Epithelial cell of prostate (primary cell): ENCODE measurements around the gene ITCH.

Source experiments
- DNase-seq: peaks from one replicate; pipeline ENCODE4 v3.0.0-alpha.2; 2011; ENCODE audit warnings: low read depth, low spot score
- H3K27ac ChIP-seq: fragments of 450-650 bp; 2 replicates; pipeline ENCODE4 v1.5.1; 2017; ENCODE audit warnings: mild to moderate bottlenecking

ITCH gene

DNA sequence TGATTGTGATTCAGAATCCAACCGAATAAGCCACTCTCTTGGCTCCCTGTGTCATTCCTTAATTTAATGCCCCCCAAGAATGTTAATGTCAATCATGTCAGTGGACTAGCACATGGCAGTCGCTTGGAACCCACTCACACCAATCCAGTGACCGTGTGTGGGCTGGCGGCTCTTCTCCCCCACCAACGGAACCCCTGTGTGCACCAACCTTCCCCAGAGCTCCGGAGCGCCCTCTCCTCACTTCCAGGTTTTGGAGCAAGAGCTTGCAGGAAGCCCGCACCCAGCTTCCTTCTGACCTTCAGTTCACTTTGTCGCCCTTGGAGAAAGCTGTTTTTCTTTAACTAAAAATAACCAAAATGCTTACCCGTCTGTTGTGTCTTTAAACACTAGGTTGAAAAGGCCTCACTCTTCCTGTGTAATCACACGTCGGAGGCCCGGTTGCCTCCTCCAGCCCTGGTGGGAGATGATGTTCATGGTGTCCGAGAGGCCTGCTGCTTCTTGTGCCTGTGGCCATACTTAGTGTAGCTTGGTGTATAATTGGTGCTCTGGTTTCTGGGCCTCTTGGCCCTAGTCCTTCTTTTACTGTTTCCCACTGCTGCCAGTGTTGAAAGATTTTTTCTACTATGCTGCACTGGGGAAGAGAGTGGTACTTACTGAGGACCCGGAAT, 177.7 kb downstream of the ITCH start:
- H3K27ac ChIP-seq: no peak overlapping the region
- DNase-seq: no peak

DNA sequence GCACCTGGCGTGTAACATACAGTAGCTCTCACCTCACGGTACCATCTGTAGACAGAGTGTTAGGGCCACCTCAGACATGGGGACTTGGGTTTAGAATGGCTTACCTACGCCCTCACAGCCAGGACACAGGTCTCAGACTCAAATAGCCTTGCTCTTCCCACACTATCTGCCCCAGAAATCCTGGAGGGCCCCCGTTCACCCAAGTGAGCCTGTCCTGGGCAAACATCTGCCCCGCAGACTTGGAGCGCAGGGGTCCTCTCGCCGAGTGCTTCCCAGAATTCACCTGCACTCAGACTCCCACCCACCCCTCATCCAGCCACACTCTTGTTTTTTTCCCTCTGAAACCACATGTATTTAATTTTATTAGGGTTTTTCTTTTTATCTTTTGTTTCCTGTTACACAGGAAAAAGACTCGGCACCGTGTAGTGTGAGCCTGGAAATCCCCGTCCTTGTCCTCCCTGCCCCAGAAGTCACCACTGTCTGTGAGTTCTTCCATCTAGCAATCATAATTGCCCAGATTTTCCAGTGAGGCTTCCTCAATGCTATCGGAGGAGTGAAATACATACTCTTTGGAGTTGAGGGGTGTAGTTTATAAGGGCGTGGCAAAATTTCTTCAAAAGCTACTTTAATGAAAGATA, 178.3 kb downstream of the ITCH start:
- no peak overlapping the region for H3K27ac ChIP-seq
- DNase-seq: no peak

GRCh38 chr20:34541917-34542316, 178.8 kb downstream of the ITCH start:
- H3K27ac ChIP-seq: no peak overlapping the region
- DNase-seq: no peak

DNA sequence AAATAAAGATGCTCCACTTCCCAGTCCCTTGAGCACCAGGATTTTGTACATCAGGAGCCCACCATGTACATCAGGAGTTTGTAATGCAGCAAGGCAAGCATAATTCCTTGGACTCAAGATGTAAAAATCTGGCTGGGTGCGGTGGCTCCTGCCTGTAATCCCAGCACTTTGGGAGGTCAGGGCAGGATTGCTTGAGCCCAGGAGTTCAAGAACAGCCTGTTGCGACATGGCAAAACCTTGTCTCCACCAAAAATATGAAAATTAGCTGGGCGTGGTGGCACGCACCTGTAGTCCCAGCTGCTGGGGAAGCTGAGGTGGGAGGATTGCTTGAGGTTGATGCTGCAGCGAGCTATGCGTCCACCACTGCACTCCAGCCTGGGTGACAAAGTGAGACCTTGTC, 179.4 kb downstream of the ITCH start:
- no peak overlapping the region for H3K27ac ChIP-seq
- DNase-seq: no peak

GRCh38 chr20:34543463-34544056, 180.5 kb downstream of the ITCH start:
- DNase-seq: no peak
- no peak overlapping the region for H3K27ac ChIP-seq

DNA sequence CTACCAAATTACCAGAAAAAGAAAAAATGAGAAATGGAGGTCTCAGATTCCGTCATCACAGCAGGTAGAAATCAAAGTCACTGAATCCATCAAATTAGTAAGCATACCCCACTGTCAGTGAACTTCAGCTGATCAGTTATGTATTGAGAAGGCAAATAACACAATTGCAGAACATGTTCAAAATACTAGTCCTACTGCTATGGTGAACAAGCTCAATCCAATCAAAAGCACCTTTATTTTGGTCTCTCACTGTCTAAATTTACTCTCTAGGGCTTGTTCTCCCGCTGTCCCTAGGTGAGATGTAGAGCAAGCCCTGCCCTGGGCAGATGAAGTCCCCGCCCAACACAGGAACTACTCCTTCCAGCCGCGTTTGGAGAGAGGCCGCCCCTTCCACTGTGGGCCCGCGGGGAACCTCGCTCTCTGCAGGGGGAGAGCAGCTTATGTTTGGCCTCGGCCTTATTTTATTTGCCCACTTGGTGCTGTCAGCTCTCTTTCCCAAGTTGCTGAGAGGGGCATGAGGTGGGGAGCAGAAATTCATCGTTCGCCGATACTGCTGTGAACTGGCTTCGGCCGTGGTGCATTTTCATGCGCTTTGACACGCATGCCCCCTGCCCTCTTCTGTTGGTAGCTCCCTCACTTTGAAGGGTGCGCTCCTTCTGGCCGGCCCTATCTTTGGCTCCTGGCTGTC, 181.2 kb downstream of the ITCH start:
- no peak overlapping the region for H3K27ac ChIP-seq
- no peak for DNase-seq

DNA sequence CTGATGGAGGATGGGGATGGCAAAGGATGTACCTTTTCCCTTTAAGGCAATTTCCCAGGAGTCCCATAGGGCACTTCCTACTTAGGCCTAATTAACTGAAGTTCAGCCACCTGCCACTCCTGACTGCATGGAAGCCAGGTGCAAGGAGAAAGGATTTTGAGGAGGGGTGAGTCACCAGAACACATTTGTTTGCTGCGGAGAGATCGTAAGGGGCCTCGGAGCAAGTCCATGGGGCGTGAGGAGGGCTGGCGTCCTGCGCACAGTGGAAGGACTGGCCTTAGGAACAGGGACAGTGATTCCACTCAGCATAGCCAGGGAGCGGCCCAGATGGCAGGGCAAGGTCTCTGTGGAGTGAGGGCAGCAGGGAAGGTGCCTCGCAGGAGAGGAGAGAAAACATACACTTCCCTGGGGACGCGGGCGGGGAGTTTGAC, 183.7 kb downstream of the ITCH start:
- H3K27ac ChIP-seq: no peak overlapping the region
- DNase-seq: no peak

DNA sequence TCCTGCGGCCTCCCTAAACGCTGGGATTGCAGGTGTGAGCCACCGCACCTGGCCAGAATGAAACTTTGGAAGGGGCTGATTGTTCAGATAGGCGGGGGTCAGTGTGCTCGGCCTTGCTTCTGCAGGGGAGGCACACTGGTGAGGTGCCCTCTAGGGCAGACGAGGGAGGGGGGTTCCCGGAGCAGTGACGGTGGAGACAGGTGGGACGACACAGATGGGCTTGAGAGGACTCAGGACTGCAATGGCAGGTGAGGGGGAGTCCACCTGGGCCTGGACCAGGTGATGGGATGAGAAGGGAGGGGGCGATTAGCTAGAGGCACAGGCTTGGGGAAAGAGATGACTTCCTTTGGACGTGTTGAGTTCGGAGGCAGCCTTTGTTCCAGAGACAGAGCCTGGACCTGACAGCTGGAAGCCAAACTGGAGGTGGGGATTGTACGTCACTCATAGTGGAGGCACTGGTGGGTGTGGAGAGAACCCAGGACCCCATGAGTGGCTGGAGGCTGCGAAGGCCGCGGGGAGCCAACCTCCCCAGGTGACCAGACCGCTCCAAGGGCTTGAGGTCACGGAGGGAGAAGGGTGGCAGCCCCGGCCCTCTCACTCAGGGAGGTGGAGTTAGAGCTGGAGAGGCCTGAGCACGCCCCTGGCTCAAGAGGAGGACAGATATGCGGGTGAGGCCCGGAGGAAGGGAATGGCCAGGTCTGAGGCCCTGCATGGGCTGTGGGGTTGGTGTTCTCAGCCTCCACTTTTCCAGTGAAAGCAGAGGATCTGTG, 185.0 kb downstream of the ITCH start:
- no peak for DNase-seq
- no peak overlapping the region for H3K27ac ChIP-seq

DNA sequence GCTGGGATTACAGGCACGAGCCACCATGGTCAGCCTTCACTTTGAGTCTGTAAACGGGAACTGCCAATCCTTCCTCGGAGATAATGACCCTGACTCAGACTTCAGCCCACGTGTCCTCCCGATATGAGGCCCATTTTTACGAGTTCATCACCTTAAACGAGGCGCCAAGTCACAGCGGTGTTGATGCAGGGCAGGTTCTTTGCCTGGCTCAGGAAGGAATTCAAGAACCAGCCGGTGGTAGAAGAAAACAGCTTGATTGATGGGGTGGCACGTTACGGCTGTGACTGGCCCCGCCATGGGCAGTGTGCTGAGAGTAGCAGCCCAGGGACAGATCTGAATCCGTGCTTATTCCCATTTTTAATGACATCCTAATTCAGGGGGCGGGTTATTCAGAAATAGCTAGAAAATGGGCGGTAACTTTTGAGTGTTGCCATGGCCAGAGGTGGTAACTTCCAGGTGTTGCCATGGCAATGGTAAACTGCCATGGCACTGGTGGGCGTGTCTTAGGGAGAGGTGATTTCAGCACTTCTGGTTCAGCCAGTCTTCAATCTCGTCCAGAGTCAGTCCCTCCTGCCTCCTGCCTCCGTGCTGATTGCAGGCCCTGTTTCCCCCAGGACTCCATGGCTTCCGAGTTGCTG, 186.3 kb downstream of the ITCH start:
- no peak overlapping the region for H3K27ac ChIP-seq
- DNase-seq: no peak

DNA sequence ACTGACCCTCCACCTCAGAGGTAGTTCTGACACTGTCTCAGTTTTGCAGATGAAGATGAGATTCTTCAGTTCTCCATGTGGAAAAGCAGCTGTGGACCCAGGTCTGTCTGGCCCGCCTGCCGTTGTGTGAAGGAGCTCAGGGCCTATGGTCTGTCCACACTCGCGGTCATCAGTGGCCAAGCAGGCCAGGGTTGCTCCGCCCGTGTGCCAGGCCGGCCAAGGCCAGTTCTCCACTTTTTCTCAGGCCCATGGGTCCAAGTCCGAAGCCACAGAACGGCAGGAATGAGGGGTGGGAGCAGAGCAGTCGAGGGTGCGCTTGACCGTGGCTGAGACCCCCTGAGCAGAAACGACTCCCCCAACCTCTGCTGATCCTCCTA, 186.8 kb downstream of the ITCH start:
- no peak overlapping the region for H3K27ac ChIP-seq

DNA sequence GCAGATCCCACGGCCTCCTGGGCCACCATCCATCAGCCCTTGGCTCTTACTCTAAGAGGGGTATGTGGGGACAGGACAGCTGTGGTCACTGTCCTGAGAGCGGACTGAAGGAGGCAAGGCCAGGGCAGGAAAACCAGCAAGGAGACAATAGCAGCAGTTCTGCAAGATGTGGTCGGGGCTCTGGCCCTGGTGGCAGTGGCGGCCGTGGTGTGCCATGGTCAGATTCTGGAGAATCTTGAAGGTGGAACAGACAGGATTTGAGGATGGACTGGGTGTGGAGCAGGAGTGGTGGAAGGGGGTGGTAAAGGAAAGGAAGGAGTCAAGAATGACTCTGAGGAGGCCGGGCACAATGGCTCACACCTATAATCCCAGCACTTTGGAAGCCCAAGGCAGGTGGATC, 189.5 kb downstream of the ITCH start:
- DNase-seq: no peak
- H3K27ac ChIP-seq: no peak overlapping the region

More for the DNA sequence above, 186.8 kb downstream of the ITCH start:
- DNase-seq: no peak

- H3K27ac ChIP-seq: no peak overlapping the region
- DNase-seq: no peak
Measured at GRCh38 chr20:34553366-34553867, 190.3 kb downstream of the ITCH start.

DNA sequence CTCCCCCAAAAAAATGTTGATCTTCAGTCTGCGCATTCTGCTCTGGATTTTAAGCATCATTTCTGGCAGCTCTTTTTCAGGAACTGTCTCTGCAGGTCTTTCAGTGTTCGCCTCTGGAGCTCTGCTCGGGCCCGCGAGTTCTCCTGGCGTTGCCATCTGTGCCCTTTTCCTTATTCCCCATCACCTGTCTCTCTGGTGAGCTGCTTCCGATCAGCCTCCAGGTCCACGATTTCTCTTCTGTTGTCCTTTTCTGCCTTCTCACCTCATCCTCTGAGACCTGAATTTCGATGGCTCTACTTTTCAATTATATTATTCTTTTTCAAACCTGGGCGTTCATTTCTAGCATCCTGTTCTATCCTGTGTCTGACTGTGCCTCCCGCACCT, 194.9 kb downstream of the ITCH start:
- DNase-seq: no peak
- no peak overlapping the region for H3K27ac ChIP-seq

DNA sequence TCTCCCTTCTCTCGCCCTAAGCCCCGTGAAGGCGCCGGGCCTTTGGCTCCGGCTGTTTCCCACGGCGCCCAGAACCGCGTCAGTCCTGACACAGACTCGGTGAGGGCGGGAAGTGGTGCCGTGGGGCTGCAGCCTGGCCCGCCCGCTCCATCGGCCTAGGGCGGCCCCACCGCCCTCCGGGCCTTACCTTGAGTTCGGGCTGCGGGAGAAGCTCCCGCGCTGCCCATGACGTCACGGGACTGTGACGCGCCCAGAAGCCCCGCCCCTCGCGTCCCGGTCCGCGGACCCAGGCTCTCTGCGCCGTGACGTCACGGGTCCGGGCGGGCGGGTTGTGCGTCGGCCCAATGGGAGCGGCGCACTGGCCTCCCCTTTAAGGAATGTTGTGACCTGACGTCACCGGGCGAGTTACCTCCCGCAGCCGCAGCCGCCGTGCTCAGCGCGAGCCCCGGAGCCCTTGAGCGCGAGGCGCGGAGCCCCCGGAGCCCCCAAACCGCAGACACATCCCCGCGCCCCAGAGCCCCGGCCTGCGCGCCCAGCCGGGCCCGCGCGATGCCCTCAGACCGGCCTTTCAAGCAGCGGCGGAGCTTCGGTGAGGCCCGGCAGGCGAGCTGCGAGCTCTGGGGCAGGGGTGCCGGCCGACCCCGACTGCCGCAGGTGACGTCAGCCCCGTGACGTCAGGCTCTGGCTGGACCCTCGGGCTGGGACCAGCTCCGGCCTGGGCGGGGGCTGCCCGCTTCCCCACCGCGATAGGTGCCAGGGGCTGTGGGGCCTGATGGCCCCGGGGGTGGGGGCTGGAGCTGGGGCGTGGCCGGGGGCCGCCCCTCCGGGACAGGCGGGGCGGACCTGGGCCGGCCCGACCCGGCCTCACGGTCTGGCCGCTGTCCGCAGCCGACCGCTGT, 195.5 kb downstream of the ITCH start, which contains the start of gene MAP1LC3A:
Gene MAP1LC3A, plus strand, starts transcription at position 399 of the 899 bp plus-strand sequence. Its CDS starts 151 bp downstream, at position 550.
- DNase-seq: peak; percentile 43
- H3K27ac ChIP-seq: peak within 1 kb of the TSS; percentile 20

- H3K27ac ChIP-seq: no peak overlapping the region
- DNase-seq: no peak
Measured at GRCh38 chr20:34559311-34560140, 196.5 kb downstream of the ITCH start.

DNA sequence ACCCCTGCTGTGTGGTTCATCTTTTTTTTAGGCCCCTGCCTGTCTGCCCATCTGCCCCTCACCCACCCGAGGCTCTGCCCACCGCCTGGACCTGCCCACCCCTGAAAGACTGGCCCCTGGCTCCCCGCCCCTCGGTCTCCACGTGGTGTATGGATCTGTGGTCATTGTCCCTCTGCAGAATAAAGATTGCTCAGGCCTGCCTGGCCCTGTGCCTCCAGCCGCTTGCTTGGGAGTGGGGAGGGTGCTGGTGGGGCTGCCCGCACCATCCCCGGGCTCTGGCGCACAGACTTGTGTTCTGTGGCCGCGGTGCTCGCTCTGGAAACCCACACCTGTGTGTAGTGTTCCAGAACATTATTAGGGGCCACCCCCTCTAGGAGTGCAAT, 197.1 kb downstream of the ITCH start:
- no peak for DNase-seq
- no peak overlapping the region for H3K27ac ChIP-seq

DNA sequence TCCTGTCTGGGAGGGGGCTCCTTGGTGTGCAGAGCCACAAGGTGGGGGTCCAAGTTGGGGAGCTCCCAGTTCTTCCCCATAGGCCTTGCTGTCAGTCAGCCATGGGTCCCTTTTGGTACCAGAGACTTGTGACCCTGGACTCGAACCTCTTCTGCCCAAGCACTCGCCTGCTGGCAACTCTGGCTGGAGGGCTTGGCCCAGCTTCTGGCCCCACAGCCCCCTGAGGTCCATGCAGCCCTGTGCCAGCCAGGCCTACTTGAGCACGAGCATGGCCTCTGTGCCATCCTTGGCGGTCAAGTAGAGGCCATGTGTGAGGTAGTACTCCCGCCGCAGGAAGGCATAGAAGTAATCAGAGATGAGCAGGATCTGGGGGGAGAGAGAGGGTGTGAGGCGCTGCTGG, 197.5 kb downstream of the ITCH start:
- no peak for DNase-seq
- H3K27ac ChIP-seq: no peak overlapping the region
